Activated T-helper 1 cell treated with Interleukin-2 at 50 U/mL for 16 hours (primary cell): ENCODE data around the gene GFPT1.
A peak's percentile ranks its signal among the peaks of the same experiment; 100 is the strongest.

Source experiments
- DNase-seq: peaks from one replicate; pipeline ENCODE4 v3.0.0-alpha.2; 2020; ENCODE audit warnings: low read depth

GFPT1 gene

GRCh38 chr2:69316550-69316949 lies 70.5 kb downstream of the GFPT1 start:
- DNase-seq: no peak

- DNase-seq: no peak
Measured at GRCh38 chr2:69315160-69315761, 71.8 kb downstream of the GFPT1 start.

- DNase-seq: no peak
Measured at GRCh38 chr2:69311024-69311416, 76.0 kb downstream of the GFPT1 start.

- no peak for DNase-seq
Measured at GRCh38 chr2:69310111-69311023, 76.7 kb downstream of the GFPT1 start.

GRCh38 chr2:69309351-69310110 lies 77.5 kb downstream of the GFPT1 start:
- DNase-seq: no peak

- no peak for DNase-seq
Measured at GRCh38 chr2:69308338-69308737, 78.7 kb downstream of the GFPT1 start.

- no peak for DNase-seq
Measured at GRCh38 chr2:69307579-69308064, 79.4 kb downstream of the GFPT1 start.

GRCh38 chr2:69306822-69307578 lies 80.0 kb downstream of the GFPT1 start:
- DNase-seq: peak; percentile 23

GRCh38 chr2:69306393-69306821 lies 80.6 kb downstream of the GFPT1 start:
- DNase-seq: no peak

GRCh38 chr2:69305712-69306392 lies 81.2 kb downstream of the GFPT1 start:
- no peak for DNase-seq

GRCh38 chr2:69305166-69305565 lies 81.9 kb downstream of the GFPT1 start:
- DNase-seq: no peak

GRCh38 chr2:69304656-69305055 lies 82.4 kb downstream of the GFPT1 start:
- DNase-seq: no peak

- no peak for DNase-seq
Measured at GRCh38 chr2:69300650-69301049, 86.4 kb downstream of the GFPT1 start.

GRCh38 chr2:69299772-69300516 lies 87.1 kb downstream of the GFPT1 start:
- no peak for DNase-seq

- DNase-seq: no peak
Measured at GRCh38 chr2:69298862-69299261, 88.2 kb downstream of the GFPT1 start.

- no peak for DNase-seq
Measured at GRCh38 chr2:69298261-69298660, 88.8 kb downstream of the GFPT1 start.

- no peak for DNase-seq
Measured at GRCh38 chr2:69297216-69297615, 89.8 kb downstream of the GFPT1 start.

- DNase-seq: no peak
Measured at GRCh38 chr2:69296421-69296820, 90.6 kb downstream of the GFPT1 start.

GRCh38 chr2:69292256-69292655 lies 94.8 kb downstream of the GFPT1 start:
- no peak for DNase-seq

GRCh38 chr2:69291721-69292120 lies 95.3 kb downstream of the GFPT1 start:
- DNase-seq: no peak
